Measurements from ENCODE around the gene UBXN11. TPM values are rescaled to one million over a fixed set of nuclear protein-coding genes. Genes with fewer than 3 reads are reported as not detected.

UBXN11 gene
- polyA plus RNA-seq (ENCODE audit: insufficient read depth in 1 of 5, insufficient read length in 5 of 5, low replicate concordance in 1 of 5): 10 to 100 TPM; 23.7 to 29.6 (median 27.9) TPM
- long read RNA-seq, donor 1, partial matches to known transcripts: 5 of 8 reads
- long read RNA-seq, donor 1, other reads (novel, unspliced or antisense): 0 of 8 reads
- long read RNA-seq, donor 2, partial matches to known transcripts: 253 of 253 reads
- long read RNA-seq, donor 2, other reads (novel, unspliced or antisense): 0 of 253 reads
- long read RNA-seq, donor 3, partial matches to known transcripts: 0 of 3 reads
- long read RNA-seq, donor 3, other reads (novel, unspliced or antisense): 0 of 3 reads
- long read RNA-seq, donor 4, partial matches to known transcripts: 0 of 2 reads
- long read RNA-seq, donor 4, other reads (novel, unspliced or antisense): 0 of 2 reads
- long read RNA-seq, donor 5, partial matches to known transcripts: 0 of 1 reads
- long read RNA-seq, donor 5, other reads (novel, unspliced or antisense): 0 of 1 reads
- long read RNA-seq, donor 6, partial matches to known transcripts: 393 of 398 reads
- long read RNA-seq, donor 6, other reads (novel, unspliced or antisense): 0 of 398 reads
- long read RNA-seq, donor 7, partial matches to known transcripts: 5 of 34 reads
- long read RNA-seq, donor 7, other reads (novel, unspliced or antisense): 21 of 34 reads
- long read RNA-seq, donor 8, partial matches to known transcripts: 0 of 1 reads
- long read RNA-seq, donor 8, other reads (novel, unspliced or antisense): 0 of 1 reads

- peak; percentile 71 to 73 for DNase-seq
Measured at GRCh38 chr1:26306290-26307229, at the start of gene UBXN11. UBXN11 (minus strand) TSS chr1:26306636; CDS start chr1:26302883, 3,753 bp downstream.

DNA sequence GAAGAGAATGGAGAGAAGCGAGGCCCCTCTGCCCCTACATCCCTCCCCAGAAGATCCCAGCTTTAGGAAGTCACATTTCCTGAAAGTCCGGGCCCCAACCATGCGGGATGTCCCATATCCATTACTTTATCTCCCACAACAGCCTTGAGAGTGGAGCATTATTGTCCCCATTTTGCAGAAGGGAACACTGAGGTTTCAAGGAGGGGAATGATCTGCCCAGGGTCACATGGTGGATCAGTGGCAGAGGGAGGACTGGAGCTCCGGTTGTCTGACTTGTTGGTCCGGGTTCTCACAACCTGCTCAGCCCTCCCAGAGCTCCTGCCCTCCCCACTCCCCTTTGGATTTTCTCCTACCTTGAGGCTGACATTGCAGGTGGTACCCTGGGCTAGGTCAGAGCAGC is 49.7 kb upstream of the UBXN11 start:
- no peak for DNase-seq

GRCh38 chr1:26354972-26355371 is 48.5 kb upstream of the UBXN11 start:
- DNase-seq: no peak

DNA sequence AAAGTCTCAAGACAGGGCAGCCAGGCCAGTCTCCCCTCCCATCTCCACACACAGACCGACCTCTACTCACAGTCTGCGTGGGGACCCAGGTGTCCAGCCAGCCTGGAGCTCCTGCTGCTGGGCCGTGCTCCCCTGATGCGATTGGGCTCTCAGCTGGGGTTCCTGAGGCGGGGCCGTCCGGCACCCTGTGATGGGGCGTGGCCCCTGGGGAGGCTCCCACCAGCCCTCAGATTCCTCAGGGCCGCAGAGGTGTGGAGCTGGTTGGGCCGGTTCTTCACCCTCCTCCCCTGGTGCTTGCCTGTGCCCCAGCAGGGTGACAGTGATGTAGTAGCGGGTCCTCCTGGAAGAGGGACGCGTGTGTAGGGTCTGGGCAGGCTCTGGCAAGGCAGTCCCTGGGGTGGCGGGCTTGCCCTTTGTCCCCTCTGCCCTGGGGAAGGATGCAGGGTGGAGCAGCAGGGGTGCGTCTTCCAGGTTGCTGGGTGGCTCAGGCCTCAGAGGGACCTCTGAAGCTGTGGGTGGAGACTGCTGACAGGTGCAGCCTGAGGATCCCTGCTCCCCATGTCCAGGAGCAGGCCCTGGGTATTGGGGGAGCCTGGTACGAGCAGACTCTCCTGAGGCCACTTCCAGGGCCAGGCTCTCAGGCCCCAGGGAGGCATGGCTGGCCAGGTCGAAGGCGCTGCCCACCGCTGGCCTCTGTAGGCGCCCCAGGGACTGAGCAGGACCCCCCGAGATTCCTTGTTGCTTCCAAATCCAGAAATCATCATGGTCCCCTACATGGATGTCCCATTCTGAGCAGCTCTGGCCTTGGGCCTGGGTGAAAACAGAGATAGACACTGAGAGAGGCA is 47.8 kb upstream of the UBXN11 start, which contains the start of gene CRYBG2:
Gene CRYBG2 (minus strand): TSS at position 155 of the 845 bp plus-strand sequence. CDS start 7,473 bp downstream, outside the sequence.
- peak; percentile 54 to 58 for DNase-seq

DNA sequence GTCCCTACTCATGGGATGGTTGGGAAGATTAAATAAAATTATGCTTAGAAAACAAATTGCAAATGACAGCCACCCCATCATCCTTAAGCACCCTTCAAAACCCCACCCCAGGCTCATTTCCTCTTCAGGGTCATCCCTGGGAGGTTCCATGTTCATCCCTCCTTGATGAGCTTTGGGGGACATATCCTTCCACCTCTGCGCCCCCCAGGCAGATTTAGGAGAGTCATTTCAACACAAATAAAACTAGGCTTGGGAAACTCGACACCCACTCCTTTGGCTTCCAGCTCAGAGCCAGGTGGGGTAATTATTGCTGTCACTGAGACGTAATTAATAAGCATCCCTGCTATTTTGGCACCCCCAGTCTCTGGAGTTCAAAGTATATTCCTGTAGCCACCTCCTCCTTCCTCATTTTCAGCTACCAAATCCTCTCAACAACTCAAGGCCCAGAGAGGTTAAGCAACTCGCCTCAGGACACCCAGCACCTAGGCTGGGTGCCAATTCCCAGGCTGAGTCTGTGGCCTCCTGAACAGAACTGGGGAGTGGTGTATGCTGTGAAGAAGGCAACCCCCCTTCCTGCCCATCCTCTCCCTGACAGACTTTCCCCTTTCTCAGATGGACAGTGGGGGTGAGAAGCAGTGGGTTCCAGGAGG is 46.9 kb upstream of the UBXN11 start:
- DNase-seq: no peak

GRCh38 chr1:26352338-26352679 is 45.9 kb upstream of the UBXN11 start:
- no peak for DNase-seq

DNA sequence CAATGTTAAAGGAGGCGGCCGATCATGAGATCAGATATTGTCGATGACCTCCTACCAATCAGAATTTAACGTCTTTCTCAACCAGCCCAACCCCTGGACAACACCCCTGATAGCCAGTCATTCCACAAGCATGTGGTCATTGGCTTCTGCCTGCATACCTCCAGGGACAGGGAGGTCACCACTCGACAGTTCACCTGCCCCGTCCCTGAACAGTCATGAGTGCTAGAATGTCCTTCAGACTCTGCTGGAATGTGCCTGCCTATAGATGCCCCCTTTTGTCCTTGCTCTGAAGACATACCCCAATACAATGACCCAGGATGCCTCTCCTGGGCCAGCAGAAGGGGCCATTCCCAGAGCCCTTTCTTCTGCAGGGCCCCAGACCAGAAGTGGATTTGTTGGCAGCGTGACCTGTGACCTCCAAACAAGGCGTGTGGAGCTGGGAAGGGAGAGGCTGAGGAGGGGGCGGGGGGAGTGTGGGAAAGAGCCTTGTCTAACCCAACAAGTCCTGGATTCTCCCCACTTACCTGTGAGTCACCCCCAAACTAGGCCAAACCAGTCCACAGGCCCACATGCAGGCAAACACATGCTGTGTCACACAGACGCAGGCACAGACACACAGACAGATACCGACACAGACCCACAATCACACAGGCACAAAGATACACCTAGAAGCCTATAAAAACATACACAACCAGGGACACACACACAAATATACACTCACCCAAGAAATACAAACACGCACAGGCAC is 45.3 kb upstream of the UBXN11 start:
- no peak for DNase-seq

- no peak for DNase-seq
Measured at GRCh38 chr1:26350701-26351589, 44.5 kb upstream of the UBXN11 start.

GRCh38 chr1:26350343-26350700 is 43.9 kb upstream of the UBXN11 start:
- DNase-seq: no peak

- DNase-seq: no peak
Measured at GRCh38 chr1:26349877-26350244, 43.4 kb upstream of the UBXN11 start.

GRCh38 chr1:26349188-26349876 is 42.9 kb upstream of the UBXN11 start:
- no peak for DNase-seq

- DNase-seq: no peak
Measured at GRCh38 chr1:26346274-26347033, 40.0 kb upstream of the UBXN11 start.

GRCh38 chr1:26345718-26346117 is 39.3 kb upstream of the UBXN11 start:
- no peak for DNase-seq

DNA sequence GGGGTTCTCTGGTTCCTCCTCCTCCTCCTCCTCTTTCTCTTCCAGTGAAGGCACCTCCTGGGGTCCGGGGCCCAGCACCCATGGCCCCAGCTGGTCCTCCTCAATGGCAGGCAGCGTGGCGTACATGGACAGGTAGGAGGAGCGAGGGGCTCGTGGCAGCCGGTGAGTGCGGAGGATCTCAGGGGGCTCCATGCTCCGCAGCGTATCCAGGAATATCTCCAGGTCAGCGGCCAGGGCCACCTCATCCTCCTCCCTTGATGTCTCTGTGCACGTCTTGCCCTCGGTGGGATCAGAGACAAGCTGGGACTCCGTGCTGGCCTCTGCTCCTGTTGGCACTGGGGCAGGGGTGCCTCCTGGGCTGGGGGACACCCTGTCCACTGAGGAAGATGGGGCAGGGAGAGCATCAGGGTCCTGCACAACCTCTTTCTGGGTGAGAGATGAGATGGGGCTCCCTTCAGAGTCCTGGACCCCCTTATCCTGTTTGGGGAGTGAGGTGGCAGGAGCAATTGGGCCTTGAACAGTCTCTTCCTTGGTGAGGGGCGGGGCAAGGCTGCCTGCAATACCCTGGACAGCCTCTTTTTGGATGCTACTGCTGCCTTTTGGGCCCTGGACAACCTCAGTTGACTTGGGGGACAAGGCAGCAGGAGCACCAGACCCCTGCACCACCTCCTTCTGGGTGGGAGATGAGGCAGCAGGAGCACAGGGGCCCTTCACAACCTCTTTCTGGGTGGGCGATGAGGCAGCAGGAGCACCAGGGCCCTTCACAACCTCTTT is 37.9 kb upstream of the UBXN11 start:
- no peak for DNase-seq

- DNase-seq: no peak
Measured at GRCh38 chr1:26340047-26340481, 33.6 kb upstream of the UBXN11 start.

DNA sequence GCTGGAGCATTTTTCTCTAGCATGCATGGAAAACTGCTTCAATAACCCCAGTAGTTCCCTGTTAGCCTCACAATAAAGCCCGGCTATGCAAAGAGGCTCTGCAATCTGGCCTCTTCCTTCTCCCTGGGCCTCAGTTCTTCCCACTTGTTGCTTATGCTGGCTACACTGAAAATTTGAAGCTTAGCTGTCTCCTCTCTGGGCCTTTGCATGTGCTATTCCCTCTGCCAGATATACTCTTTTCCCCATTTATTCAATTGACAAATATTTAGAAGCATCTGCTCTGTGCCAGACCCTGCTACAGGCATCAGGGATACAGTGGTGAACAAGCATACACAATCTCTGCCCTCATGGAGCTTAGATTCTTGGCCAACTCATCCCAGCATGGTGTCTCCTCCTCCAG is 32.2 kb upstream of the UBXN11 start:
- no peak for DNase-seq
